GM18951 (cell line): ENCODE measurements around the gene PLPP7.
"Not testable (repeated sequence)": the region's sequence is repeated elsewhere in the genome, so short reads cannot be mapped to it uniquely, and the experiment has no call there.

Experiments
- POLR2A ChIP-seq: IDR thresholded peaks from 4 replicates; pipeline ENCODE4 v1.6.1; 2011; ENCODE audit warnings: mild to moderate bottlenecking; ENCODE audit not compliant: insufficient read length, insufficient read depth; ENCODE audit errors: extremely low read depth
- in situ Hi-C: fragments of 300-500 bp; cut with MboI; formaldehyde crosslinking; loops from one replicate; pipeline ENCODE4 v1.12.0; 2022; ENCODE audit warnings: low sequenced_read_pairs, mixed read lengths, inconsistent platforms; ENCODE audit not compliant: unreplicated experiment

The PLPP7 gene

DNA sequence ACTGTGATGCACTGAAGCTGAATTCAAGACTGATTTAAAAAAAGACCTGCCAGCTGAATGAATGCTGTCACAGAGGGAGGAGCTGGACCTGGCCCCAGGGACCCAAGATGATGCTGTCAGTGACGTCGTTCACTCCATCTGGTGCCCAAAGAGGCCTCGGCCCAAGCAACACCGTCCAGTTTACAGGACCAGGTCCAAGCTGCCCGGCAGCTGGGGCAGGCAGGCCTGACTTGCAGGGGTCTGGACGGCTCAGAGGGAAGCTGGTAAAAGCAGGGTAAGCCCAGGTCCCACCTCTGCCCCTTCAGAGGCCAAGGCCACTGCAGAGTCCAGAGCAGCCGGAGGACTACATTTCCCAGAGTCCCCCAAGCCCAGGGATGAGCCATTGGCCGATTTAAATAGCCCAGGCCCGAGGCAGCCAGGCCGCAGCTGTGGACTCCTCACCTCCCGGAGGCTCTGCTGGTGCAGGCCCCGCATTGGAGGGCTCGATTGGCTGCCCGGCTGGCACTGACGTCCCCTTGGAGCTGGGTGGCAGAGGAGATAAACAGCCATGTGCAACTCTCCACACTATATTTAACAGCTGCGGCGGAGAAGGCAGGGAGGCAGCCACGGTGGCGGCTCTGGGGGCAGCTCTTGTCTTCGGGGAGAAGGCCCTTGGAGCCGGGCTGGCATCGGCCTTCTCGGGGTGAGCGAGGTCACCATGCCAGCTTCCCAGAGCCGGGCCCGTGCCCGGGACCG is at the start of gene PLPP7:
PLPP7 (plus strand) TSS at position 423 of the 735 bp plus-strand sequence; CDS start at position 698, 275 bp downstream.
- in situ Hi-C loops: no loop called here
- no peak for TF ChIP-seq POLR2A

DNA sequence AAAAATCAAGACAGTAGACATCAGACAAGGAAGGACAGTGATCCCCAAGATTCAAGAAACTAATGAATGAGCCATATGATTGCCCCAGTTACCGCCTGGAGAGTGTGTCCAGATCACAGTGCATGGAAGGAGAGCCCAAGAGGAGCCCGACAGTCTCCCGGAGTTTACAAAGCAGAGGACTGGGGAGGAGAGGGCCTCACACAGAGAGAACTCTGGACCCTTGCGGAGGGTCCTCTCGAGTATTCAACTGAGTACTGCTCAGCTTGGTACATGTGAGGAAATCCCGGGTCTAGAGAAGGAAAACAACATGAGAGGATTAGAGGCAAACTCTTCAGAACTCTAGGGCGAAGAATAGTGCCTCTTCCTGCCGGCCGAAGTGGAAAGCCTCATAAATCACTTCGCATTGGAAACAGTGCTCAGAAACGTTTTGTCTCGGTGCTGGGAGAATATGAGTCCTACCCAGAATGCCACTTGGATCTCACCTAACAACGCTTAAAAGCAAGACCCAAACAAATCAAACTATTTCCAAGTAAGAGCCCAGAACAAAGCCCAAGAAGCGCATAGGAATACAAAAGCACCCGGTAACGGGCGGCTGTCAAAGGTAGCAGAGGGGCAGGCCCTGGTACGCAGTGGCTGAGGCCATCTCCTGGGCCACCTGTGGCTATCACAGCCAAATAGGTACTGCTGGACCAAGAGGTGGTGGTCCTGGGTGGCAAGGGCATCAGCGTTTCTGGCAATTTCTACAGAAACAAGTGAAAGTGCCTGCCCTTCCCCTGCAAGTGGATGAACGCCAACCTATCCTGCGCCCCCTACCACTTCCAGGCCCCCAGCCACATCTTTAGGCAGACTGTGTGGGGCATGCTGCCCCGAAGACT is 49.2 kb upstream of the PLPP7 start:
- in situ Hi-C loops: no loop called here
- no peak for TF ChIP-seq POLR2A

DNA sequence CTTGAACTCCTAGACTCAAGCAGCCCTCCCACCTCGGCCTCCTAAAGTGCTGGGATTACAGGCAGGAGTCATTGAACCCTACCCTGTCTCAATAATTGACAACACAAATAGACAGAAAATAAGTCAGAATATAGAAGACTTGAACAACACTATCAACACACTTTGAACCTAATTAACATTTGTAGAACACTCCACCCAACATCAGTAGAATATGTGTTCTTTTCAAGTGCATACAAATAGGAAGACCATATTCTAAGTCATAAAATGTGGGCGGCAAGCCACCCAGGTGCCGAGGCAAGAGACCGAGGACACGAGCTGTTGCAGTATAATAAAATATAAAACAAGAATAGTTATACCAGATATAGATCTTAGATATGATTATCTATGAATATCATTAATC is 45.2 kb upstream of the PLPP7 start:
- in situ Hi-C loops: not testable (repeated sequence)

DNA sequence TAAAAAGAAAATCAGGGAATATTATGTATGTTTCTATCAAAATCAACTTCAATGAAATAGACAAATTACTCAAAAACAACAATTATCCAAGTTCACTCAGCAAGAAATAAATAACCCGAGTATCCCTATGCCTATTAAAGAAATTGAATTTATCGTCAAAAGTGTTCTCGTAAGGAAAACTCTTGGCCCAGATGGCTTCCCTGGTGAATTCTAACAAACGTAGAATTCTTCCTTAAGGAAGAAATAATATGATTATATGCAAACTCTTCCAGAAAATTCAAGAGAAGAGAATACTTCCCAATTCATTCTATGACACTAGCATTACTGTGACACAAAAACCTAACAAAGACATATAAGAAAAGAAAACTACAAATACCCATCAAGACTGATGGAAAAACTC is 42.9 kb upstream of the PLPP7 start:
- TF ChIP-seq POLR2A: no peak
- in situ Hi-C loops: no loop called here

DNA sequence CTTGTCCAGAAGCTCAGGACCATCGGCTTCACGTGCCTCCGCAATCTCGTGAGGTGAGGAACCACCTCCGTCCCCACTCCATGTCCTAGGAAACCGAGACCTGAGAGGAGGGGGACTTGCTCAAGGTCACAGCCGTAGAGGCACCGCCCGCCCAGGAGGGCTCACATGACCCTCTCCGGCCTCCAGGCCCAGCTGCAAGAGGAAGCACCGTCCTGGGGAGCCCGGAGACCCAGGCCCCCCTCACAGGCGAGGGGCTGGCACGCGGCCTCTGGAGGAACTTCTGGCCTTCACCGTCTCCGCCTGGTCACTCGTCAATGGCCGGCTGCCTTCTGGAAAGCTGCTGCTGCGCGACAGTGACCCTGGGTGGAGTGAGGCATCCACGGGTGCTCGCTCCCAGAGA is 37.4 kb upstream of the PLPP7 start:
- in situ Hi-C loops: no loop called here
- TF ChIP-seq POLR2A: no peak

DNA sequence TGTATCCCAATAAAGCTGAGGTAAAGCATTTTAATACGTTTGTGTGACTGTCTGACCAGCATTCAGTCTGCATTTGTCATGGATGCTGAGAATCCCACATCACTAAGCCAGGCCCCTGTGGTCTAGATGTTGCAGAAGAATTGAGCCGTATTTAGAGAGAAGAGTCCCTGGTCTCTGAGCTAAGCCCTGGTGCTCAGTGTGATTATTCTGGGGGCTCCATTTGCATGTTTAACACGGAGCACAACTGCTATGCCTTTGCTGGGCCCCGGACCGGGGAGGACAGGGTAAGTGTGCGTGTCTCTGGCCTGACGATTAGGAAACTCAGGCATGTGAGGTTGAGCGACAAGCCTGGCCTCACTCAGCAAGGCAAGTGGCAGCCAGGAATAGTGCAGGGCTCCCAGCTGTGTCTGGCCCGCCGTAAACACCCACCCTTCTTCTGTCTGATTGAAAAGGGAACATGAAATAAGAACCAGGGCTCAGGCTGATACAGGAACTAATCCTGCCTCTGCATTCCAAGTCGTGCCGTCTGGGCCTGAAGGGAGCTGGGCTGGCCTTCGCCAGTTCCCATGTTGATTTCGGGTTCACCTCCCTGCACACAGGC is 35.5 kb upstream of the PLPP7 start:
- in situ Hi-C loops: no loop called here
- TF ChIP-seq POLR2A: peak; percentile 20

DNA sequence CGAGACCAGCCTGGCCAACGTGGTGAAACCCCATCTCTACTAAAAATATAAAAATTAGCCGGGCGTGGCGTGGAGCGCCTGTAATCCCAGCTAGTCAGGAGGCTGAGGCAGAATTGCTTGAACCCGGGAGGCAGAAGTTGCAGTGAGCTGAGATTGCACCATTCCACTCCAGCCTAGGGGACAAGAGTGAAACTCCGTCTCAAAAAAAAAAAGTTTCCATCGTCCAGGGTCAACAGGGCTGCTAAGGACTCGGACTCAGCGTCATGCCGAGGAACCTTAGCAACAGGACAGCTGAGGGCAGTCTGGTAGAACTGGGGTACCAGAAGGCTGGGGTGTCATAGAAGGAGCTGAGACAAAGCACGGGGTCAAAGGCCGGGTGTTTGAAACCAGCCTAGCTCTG is 34.9 kb upstream of the PLPP7 start:
- in situ Hi-C loops: no loop called here
- TF ChIP-seq POLR2A: no peak

DNA sequence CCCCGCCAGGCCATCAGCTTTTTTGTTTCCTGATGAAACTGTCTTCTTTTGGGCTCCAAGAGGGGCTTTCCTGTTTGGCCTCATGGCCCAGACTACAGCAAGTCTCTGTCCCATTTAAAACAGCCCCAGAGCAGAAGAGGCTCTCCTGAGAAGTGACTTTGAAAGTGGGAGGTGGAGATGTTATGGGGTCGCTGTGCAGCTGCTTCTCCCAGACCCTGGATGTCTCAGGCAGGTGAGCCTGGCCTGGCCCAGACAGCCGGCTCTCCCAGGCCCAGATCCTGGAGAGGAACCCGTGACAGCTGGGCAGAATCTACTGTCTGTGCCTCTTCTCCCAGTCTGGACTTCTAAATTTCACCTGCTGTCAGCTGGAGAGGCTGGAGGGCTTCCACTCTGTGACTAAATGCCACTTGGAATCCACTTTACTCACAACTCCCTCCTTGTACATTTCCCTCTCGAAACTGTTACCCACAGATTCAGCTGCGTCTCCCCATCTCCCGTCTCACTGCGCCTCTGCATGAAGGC is 33.8 kb upstream of the PLPP7 start:
- no peak for TF ChIP-seq POLR2A
- in situ Hi-C loops: no loop called here

DNA sequence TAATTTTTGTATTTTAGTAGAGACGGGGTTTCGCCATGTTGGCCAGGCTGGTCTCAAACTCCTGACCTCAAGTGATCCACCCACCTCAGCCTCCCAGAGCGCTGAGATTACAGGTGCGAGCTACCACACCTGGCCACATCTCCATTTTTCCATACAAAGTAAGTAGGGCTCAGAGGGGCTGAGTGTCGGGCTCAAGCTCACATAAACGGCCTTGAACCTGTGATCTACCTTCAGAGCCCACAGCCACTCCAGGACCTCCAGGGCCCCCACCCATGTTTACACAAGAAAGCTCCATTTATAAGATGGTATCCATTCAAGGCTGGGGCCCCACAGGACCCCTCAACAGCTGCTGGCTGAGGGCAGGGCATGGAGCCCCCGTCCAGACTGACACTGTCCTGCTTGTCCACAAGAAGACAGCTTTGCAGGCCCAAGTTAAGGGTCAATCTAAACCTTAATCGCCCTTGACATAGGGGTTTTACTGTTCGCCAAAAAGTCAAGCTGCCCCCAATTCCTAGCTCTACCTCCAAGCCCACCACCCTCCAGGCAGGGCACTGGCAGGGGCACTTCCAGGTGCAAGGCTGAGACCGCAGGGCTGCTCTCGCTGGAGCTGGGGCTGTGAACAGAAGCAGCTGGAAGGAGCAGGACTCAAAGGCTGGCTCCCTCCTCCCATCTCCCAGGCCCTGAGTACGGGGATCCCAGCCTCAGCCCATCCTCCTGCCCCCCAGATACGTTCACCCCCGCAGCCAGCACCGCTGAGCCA is 32.1 kb upstream of the PLPP7 start:
- no peak for TF ChIP-seq POLR2A
- in situ Hi-C loops: no loop called here

DNA sequence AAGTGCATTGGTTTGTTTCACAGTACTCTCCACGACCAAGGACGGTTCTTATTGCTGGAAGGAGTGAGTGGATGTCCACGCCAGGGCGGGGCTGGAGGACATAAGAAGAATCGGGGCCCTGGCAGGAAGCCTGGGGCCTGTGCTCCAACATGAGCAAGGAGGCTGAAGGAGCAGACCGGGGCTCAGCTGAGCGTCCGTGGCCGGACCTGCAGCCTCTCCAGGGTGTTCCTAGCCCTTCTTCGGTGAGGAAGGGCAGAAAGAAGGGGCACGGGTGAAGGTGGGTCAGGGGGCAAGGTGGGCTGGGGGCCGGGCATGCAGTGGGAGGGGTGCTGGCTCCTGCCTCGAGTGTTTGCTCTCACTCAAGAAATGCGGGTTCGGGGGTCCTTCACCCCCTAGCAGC is 31.3 kb upstream of the PLPP7 start:
- TF ChIP-seq POLR2A: no peak
- in situ Hi-C loops: no loop called here

DNA sequence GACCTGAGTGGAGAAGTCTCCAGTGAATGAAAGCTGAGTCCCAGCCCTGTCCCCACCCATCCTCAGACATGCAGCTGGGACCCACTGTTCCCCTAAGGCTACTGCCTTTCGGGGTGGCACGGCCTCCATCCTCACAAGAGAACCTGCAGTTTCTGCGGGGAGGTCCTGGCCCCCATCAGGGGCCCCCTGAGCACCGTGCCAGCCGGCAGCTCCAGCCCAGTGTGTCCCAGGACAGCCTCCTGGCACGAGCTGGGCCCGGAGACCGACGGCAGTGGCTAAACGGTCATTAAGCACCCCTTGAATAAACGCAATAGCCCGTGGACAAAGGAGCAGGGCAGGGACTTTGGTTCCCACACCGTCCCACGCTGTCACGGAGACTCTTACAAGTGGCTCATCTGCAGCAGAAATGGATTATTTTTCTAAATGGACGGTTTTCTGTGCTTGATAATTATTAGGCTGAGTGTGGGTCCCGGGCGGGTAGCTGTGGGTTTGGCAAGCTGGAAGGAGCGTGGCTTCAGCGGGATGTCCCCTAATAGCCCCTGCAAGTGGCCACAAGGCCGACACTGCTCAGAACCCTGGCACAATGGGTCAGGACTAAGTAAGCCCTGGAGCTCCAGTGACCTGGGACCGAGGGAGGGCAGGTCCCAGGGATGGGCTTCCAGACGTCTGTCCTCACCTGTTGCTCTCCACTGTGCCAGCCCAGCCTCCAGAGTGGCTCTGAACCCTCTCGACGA is 30.7 kb upstream of the PLPP7 start:
- TF ChIP-seq POLR2A: no peak
- in situ Hi-C loops: no loop called here

DNA sequence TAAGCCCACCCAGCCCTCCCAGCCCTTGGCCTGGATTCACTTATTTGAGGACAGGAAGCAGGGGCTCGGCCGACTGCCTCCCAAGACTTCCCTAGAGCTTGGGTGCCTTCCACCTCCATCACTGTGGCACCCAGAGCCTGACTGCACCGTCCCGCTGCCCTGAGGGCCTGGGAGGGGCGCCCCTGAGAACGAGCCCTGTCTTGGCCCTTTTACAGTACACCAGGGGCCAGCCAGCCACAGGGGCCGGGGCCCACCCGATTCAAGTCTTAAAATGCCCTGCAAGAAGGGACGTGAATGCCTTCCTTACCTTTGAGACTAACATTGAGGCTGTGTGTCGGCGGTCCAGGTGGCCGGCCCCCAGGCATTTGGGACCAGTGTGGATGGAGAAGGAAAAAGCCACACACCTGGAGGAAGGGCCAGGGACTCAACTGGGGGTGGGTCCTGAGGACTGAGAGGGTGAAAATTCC is 30.1 kb upstream of the PLPP7 start:
- TF ChIP-seq POLR2A: no peak
- in situ Hi-C loops: no loop called here
